Measurements from ENCODE around the gene ANXA2R. TPM values are rescaled to one million over a fixed set of nuclear protein-coding genes. Genes with fewer than 3 reads are reported as not detected.

ANXA2R gene
- total RNA-seq, 1 donor from 2014 or later, result 0.93 TPM

DNA sequence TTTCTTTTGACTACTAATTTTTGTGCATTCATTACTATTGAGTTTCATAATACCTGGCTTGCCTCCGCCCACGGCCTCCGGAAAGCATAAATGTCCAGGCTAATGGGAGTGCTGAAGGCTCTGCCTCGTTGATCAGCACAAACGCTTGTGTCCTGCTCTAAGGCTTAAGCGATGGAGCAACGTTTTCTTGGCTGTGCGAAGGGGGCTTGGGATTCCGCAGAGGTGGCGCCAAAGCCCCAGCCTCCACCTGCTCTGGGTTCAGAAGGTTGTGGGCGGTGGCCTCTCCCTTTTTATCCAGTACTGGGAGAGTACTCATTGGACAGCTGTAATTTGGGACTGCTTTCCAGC lies 19.7 kb downstream of the ANXA2R start:
- DNase-seq (ENCODE audit: low spot score, unreplicated experiment), result no peak
- no peak overlapping the region for H3K27ac Mint-ChIP-seq
- peak; percentile 5 for TF ChIP-seq CTCF (IDR thresholded peaks at IDR 0.05; ENCODE audit: unreplicated experiment)

DNA sequence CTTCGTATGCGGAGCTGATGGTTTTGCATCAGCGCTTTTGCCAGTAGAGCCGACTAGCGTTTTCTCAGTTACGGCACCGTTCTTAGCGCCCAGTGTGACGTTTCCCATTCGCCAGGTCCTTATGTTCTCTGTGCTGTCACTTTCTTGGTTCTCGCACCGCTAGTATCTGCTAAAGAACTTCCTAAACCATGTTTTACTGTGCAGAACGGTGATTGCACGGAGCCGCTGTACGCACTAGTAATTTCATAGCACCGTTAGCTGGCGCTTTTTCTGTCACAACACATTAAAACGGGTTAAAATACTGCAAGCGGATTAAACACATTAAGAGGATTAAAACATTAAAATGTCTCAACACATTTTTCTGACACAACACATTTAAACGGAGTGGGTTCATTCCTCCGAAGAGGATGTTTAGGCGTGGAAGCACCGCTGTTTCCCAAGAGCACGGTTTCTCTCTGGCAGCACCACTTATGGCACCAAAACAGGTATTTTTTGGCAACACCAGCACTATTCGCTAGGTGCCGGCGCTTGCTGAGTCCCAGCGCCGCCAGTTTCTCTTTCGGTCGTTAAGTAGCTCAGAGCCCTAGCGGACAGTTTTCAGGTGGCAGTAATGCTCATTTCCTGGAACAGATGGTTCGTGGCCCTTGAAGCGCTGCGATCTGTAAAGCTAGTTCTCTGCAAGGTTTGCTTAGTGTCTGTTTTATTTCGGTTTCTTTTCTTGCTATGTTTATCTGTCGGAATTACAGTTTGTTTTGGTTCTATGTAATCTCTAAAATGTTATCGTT lies 20.3 kb downstream of the ANXA2R start:
- H3K9me3 Mint-ChIP-seq (ENCODE audit: low read depth), result no peaks in the 10 kb centered on the region
- H3K27me3 Mint-ChIP-seq, result peaks cover 77% of the 10 kb centered on the region
- peak; percentile 63 for TF ChIP-seq CTCF (IDR thresholded peaks at IDR 0.05; ENCODE audit: unreplicated experiment)
- H3K4me3 Mint-ChIP-seq (ENCODE audit: low read depth), result peak overlapping the region; percentile 89
- no peak for DNase-seq (ENCODE audit: low spot score, unreplicated experiment)
- no peaks in the 10 kb centered on the region for H3K36me3 Mint-ChIP-seq (ENCODE audit: insufficient read depth)
- H3K27ac Mint-ChIP-seq, result peak overlapping the region; percentile 90
- H3K4me1 Mint-ChIP-seq (ENCODE audit: low read depth), result peaks cover 17% of the 10 kb centered on the region

More for the DNA sequence above, 19.7 kb downstream of the ANXA2R start:
- Mint-ChIP-seq H3K36me3 (ENCODE audit: insufficient read depth) (no peaks in the 10 kb centered on the region), H3K9me3 (ENCODE audit: low read depth) (no peaks in the 10 kb centered on the region), H3K4me1 (ENCODE audit: low read depth) (peaks cover 17% of the 10 kb centered on the region), H3K27me3 (peaks cover 77% of the 10 kb centered on the region), H3K4me3 (ENCODE audit: low read depth) (peak overlapping the region; percentile 30)

DNA sequence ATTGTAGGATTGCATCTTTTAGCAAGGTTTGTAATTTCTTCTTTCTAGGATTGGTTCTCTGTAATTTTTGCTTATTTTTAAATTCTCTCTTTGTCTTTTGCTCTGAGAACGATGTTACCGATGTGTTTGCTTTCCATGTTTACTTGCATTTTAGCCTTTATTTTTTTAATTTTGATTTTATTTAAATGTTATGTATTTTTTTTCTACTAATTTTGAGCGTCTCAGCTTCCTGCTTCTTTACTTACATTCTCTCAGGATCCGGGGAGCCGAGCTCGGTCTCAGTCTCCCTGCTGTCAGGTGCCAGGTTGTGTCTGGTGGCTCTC lies 20.9 kb downstream of the ANXA2R start:
- Mint-ChIP-seq H3K9me3 (ENCODE audit: low read depth) (no peaks in the 10 kb centered on the region), H3K36me3 (ENCODE audit: insufficient read depth) (no peaks in the 10 kb centered on the region), H3K4me3 (ENCODE audit: low read depth) (peak overlapping the region; percentile 89), H3K27me3 (peaks cover 73% of the 10 kb centered on the region), H3K27ac (peak overlapping the region; percentile 90), H3K4me1 (ENCODE audit: low read depth) (peaks cover 17% of the 10 kb centered on the region)
- DNase-seq (ENCODE audit: low spot score, unreplicated experiment), result no peak
- TF ChIP-seq CTCF (IDR thresholded peaks at IDR 0.05; ENCODE audit: unreplicated experiment), result no peak

- H3K9me3 Mint-ChIP-seq (ENCODE audit: low read depth), result no peaks in the 10 kb centered on the region
- H3K27ac Mint-ChIP-seq, result peak overlapping the region; percentile 94
- peaks cover 17% of the 10 kb centered on the region for H3K4me1 Mint-ChIP-seq (ENCODE audit: low read depth)
- TF ChIP-seq CTCF (IDR thresholded peaks at IDR 0.05; ENCODE audit: unreplicated experiment), result no peak
- H3K27me3 Mint-ChIP-seq, result peaks cover 64% of the 10 kb centered on the region
- DNase-seq (ENCODE audit: low spot score, unreplicated experiment), result no peak
- H3K36me3 Mint-ChIP-seq (ENCODE audit: insufficient read depth), result no peaks in the 10 kb centered on the region
- peak overlapping the region; percentile 89 for H3K4me3 Mint-ChIP-seq (ENCODE audit: low read depth)
These were observed 22.7 kb downstream of the ANXA2R start for GRCh38 chr5:43017428-43017815.

DNA sequence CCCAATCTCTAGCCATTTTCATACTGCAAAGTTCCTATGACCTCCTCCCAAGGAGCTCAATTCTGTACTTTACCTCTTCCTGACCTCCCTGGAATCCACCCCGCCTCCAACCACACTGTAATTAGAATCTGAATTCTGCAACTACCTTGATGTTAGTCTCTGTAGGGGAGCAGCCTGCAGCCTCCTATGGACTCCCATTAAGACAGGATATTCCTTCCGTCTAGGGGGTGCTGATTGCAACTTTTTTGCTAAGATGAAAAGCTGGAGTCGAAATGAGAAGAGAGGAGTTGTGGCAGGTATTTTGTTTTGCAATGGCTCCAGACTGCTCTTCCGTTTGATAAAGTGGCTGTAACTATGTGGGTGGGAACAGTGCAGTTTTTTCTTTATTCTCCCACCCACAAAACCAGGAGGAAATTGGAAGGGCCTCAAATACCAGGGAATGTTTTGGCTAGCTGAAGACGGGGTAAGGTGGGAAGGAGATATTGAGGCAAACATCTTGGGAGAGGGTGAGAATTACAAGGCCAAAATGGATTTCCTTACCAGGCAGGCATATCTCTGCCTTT lies 23.8 kb downstream of the ANXA2R start:
- H3K27me3 Mint-ChIP-seq, result peaks cover 60% of the 10 kb centered on the region
- no peak for DNase-seq (ENCODE audit: low spot score, unreplicated experiment)
- H3K4me1 Mint-ChIP-seq (ENCODE audit: low read depth), result peaks cover 17% of the 10 kb centered on the region
- H3K36me3 Mint-ChIP-seq (ENCODE audit: insufficient read depth), result no peaks in the 10 kb centered on the region
- no peaks in the 10 kb centered on the region for H3K9me3 Mint-ChIP-seq (ENCODE audit: low read depth)
- H3K27ac Mint-ChIP-seq, result no peak overlapping the region
- H3K4me3 Mint-ChIP-seq (ENCODE audit: low read depth), result peak overlapping the region; percentile 89
- no peak for TF ChIP-seq CTCF (IDR thresholded peaks at IDR 0.05; ENCODE audit: unreplicated experiment)

Measured in progenitor cell of endocrine pancreas (in vitro differentiated cells).